B cell (primary cell): Measurements from ENCODE around the gene PLCXD1.

Experiments
- CTCF ChIP-seq: fragments of 200-600 bp; IDR thresholded peaks from one replicate; pipeline ENCODE4 v1.8.0; 2022; ENCODE audit warnings: antibody characterized with exemption, mild to moderate bottlenecking
- EZH2 ChIP-seq: IDR thresholded peaks from 2 replicates; pipeline ENCODE4 v1.6.1; 2012; ENCODE audit warnings: borderline replicate concordance, low read depth, mild to moderate bottlenecking, moderate library complexity, low read length; ENCODE audit not compliant: insufficient read depth, poor library complexity, severe bottlenecking

- TF ChIP-seq CTCF, result no peak
- TF ChIP-seq EZH2, result no peak
Measured at GRCh38 chrX:349196-349595, 68.0 kb downstream of the PLCXD1 start.
